GM12878 (cell line): ENCODE data around the gene COBLL1. TPM values are rescaled to one million over a fixed set of nuclear protein-coding genes. Genes with fewer than 3 reads are reported as not detected.

ENCODE experiments used
- ATAC-seq: fragments of 200-7000 bp; cut with Tn5 transposase; 3 replicates; pipeline ENCODE4 v1.9.1; 2020; ENCODE audit warnings: mild to moderate bottlenecking, moderate library complexity
- BruUV-seq: library from RNA; stranded (reverse); fragments of 400-500 nt; replicated peaks from 2 replicates; lab custom pipeline; 2021; lab: Mats Ljungman, UMichigan
- CTCF ChIA-PET: fragments of 300-600 bp; sonication (Branson Sonifier 250); formaldehyde crosslinking; extraction: SDS; loops from one replicate; lab custom pipeline; 2021; ENCODE audit warnings: inconsistent platforms; lab: Yijun Ruan, JAX
- POLR2A ChIA-PET: fragments of 350-600 bp; formaldehyde crosslinking; extraction: SDS; loops from one replicate; lab custom pipeline; 2021; ENCODE audit warnings: inconsistent platforms; lab: Charles Lee
- RAD21 ChIA-PET: fragments of 300-600 bp; sonication (Branson Sonifier 250); formaldehyde crosslinking; loops from one replicate; lab custom pipeline; 2023; ENCODE audit warnings: antibody characterized with exemption; ENCODE audit not compliant: unreplicated experiment; lab: Charles Lee
- SMC1A ChIA-PET: fragments of 300-600 bp; sonication (Branson Sonifier 250); formaldehyde crosslinking; loops from one replicate; lab custom pipeline; 2023; ENCODE audit not compliant: unreplicated experiment, uncharacterized antibody; lab: Charles Lee
- DNase-seq: peaks from one replicate; pipeline ENCODE4 v3.0.0-alpha.2; 2011; ENCODE audit warnings: low read depth, low spot score
- FAIRE-seq: peaks from 3 replicates; lab custom pipeline; 2011; peaks lifted over from hg19 to GRCh38; lab: Jason Lieb, UNC
- H2AFZ ChIP-seq: 2 replicates; pipeline ENCODE4 v1.6.0; 2011; ENCODE audit warnings: low read depth, low read length, control low read depth; ENCODE audit not compliant: control insufficient read depth
- H3K27ac ChIP-seq: 2 replicates; pipeline ENCODE4 v1.5.1; 2011; ENCODE audit warnings: control low read depth; ENCODE audit not compliant: control insufficient read depth, insufficient read depth
- H3K27me3 ChIP-seq, 2 experiments: replicated peaks in 1 of 2; 2 replicates each; pipeline versions ENCODE4 v1.6.0 to v1.6.1; 2011; ENCODE audit warnings: low read length in 1 of 2; ENCODE audit not compliant: control insufficient read depth in 2 of 2, insufficient read depth in 2 of 2
- H3K36me3 ChIP-seq, 2 experiments: 2 replicates each; pipeline ENCODE4 v1.5.1; 2011; ENCODE audit warnings: low read length in 1 of 2; ENCODE audit not compliant: control insufficient read depth in 2 of 2, insufficient read depth in 2 of 2
- H3K4me1 ChIP-seq: 2 replicates; pipeline ENCODE4 v1.6.1; 2011; ENCODE audit warnings: mild to moderate bottlenecking, low read length, moderate library complexity, mixed read lengths; ENCODE audit not compliant: control insufficient read depth, insufficient read depth
- H3K4me2 ChIP-seq: 2 replicates; pipeline ENCODE4 v1.6.0; 2011; ENCODE audit warnings: control low read depth; ENCODE audit not compliant: control insufficient read depth, insufficient read depth
- H3K4me3 ChIP-seq: fragments of 200-600 bp; sonication (generic); 2 replicates; pipeline ENCODE4 v1.5.1; 2016
- H3K79me2 ChIP-seq: 2 replicates; pipeline ENCODE4 v1.6.0; 2011; ENCODE audit warnings: low read length; ENCODE audit not compliant: control insufficient read depth, insufficient read depth
- H3K9ac ChIP-seq: 2 replicates; pipeline ENCODE4 v1.8.0; 2011; ENCODE audit warnings: low read length, control low read depth, mixed read lengths; ENCODE audit not compliant: control insufficient read depth, insufficient read depth
- H3K9me3 ChIP-seq: replicated peaks from 3 replicates; pipeline ENCODE4 v1.5.1; 2011; ENCODE audit warnings: mild to moderate bottlenecking, low read length; ENCODE audit not compliant: control insufficient read depth, insufficient read depth
- H4K20me1 ChIP-seq: 2 replicates; pipeline ENCODE4 v1.6.0; 2011; ENCODE audit not compliant: control insufficient read depth, insufficient read depth
- BCL11A ChIP-seq: IDR thresholded peaks from 2 replicates; pipeline ENCODE4 v1.6.1; 2011; ENCODE audit warnings: low read depth, low read length
- CHD2 ChIP-seq: IDR thresholded peaks from 2 replicates; pipeline ENCODE4 v1.6.1; 2011; ENCODE audit warnings: low read depth, low read length, improper control_type of control experiment, borderline replicate concordance
- CREB1 ChIP-seq: IDR thresholded peaks from 2 replicates; pipeline ENCODE4 v1.6.1; 2012; ENCODE audit warnings: low read depth, mild to moderate bottlenecking, inconsistent platforms
- EZH2 ChIP-seq: IDR thresholded peaks from 2 replicates; pipeline ENCODE4 v1.6.1; 2012; ENCODE audit warnings: low read depth, mild to moderate bottlenecking, control low read depth, inconsistent platforms, low read length, borderline replicate concordance; ENCODE audit not compliant: control insufficient read depth
- MYC ChIP-seq: IDR thresholded peaks from 2 replicates; pipeline ENCODE4 v1.6.1; 2011; ENCODE audit warnings: mild to moderate bottlenecking, low read length, moderate library complexity, inconsistent platforms; ENCODE audit not compliant: insufficient read depth, insufficient replicate concordance, insufficient read length, severe bottlenecking
- NR2C1 ChIP-seq: fragments of 450-650 bp; IDR thresholded peaks from 2 replicates; pipeline ENCODE4 v1.6.1; 2017; ENCODE audit warnings: antibody characterized with exemption, mild to moderate bottlenecking, moderate library complexity
- RBBP5 ChIP-seq: fragments of 200-600 bp; sonication (generic); conservative IDR thresholded peaks from 2 replicates; pipeline ENCODE4 v1.6.1; 2016
- SIN3A ChIP-seq: IDR thresholded peaks from 2 replicates; pipeline ENCODE4 v1.6.1; 2012; ENCODE audit warnings: low read depth, low read length, improper control_type of control experiment
- SUZ12 ChIP-seq: fragments of 200-600 bp; sonication (generic); IDR thresholded peaks from one replicate; pipeline ENCODE4 v1.6.1; 2018; ENCODE audit warnings: antibody characterized with exemption, mild to moderate bottlenecking; ENCODE audit not compliant: unreplicated experiment
- ZNF384 ChIP-seq: IDR thresholded peaks from 2 replicates; pipeline ENCODE4 v1.6.1; 2012; ENCODE audit warnings: low read depth, mild to moderate bottlenecking, low read length, improper control_type of control experiment, borderline replicate concordance
- WGBS: methylation state at CpG from one replicate; pipeline ENCODE4 v1.1.6; 2016; ENCODE audit warnings: low lambda C conversion rate; ENCODE audit not compliant: insufficient replicate concordance, insufficient coverage; ENCODE audit errors: missing lambda C conversion rate; 5-methylcytosine and 5-hydroxymethylcytosine counted together
- in situ Hi-C: fragments of 300-500 bp; cut with MboI; formaldehyde crosslinking; loops from 9 replicates; pipeline ENCODE4 v1.14.3; 2018; ENCODE audit warnings: mixed read lengths
- intact Hi-C: fragments of 100-400 bp; cut with micrococcal nuclease; formaldehyde crosslinking; loops from one replicate; pipeline ENCODE4 v1.14.2; 2022; ENCODE audit not compliant: unreplicated experiment
- polyA plus RNA-seq, 11 experiments: library from polyadenylated mRNA; depleted of rRNA in 4 of 11; unstranded in 6 of 11; stranded (reverse) in 5 of 11; fragments of >200 nt; fragmentation: Nextera tagmentation in 4 of 11; fragmentation: Illumina TruSeq in 1 of 11; extraction: Ambion mirVana in 4 of 11; extraction: Trizol in 1 of 11; gene quantifications; 1 replicate in 1 of 11; 2 replicates in 10 of 11; pipeline versions ENCODE4 v1.2.1 to v1.2.3, GENCODE V29; 2011 to 2016; ENCODE audit warnings: inconsistent platforms in 2 of 11, missing spikeins in 2 of 11, low read depth in 1 of 11
- total RNA-seq, 4 experiments: library from RNA; depleted of rRNA in 3 of 4; stranded (reverse); fragments of >200 nt in 3 of 4; fragmentation: Illumina TruSeq in 1 of 4; extraction: Trizol in 1 of 4; gene quantifications; 2 replicates each; pipeline versions ENCODE4 v1.2.1 to v1.2.3, GENCODE V29; 2013 to 2021
- TF ChIP-seq, protein P1 (sequence below): fragments of 450-650 bp; formaldehyde crosslinking; IDR thresholded peaks from 2 replicates; pipeline ENCODE4 v1.4.0; 2020; ENCODE audit warnings: mild to moderate bottlenecking, moderate library complexity
- TF ChIP-seq, protein P2 (sequence below): fragments of 450-650 bp; IDR thresholded peaks from 2 replicates; pipeline ENCODE4 v1.6.1; 2017; ENCODE audit warnings: low read depth, mild to moderate bottlenecking, moderate library complexity
- TF ChIP-seq, protein P3 (sequence below): fragments of 450-650 bp; IDR thresholded peaks from 2 replicates; pipeline ENCODE4 v1.6.1; 2016; ENCODE audit warnings: mild to moderate bottlenecking
- TF ChIP-seq, protein P4 (sequence below): IDR thresholded peaks from 2 replicates; pipeline ENCODE4 v1.6.1; 2012; ENCODE audit warnings: mild to moderate bottlenecking, low read depth, low read length

Gene COBLL1
- total and polyA plus RNA-seq, 10 of the 15 experiments (the other 5 are each of a cell fraction or from before 2014, with no cell fraction given): 0.46 TPM; not detected in 9

DNA sequence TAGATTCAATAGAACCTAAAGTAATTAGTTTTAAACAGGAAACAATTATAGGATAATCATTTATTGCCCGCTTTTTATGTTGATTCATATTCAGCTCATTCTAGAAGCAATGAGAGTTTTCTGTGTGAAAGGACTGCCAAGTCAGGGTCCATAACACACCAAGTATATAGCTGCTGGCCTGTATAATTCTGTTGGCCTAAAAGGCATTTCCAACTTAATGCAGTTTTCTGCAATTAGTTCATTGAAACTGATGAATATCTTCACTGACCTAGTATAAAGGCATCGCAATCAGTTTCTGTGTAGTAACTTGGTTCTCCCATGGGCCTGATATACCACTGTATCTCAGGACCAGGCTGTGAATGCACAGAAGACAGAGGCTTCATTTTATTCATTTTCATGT, 151.3 kb downstream of the COBLL1 start:
- ChIA-PET RAD21 (no interaction called here), SMC1A (interaction anchor here (0.6 kb wide), 1 partner anchor 24 kb away, joined by 3 read pairs; no protein-coding TSS in a partner anchor), POLR2A (no interaction called here), CTCF (no interaction called here)
- Histone ChIP-seq H3K27ac (no peak overlapping the region), H4K20me1 (no peaks in the 10 kb centered on the region), H3K9me3 (no peaks in the 10 kb centered on the region), H2AFZ (no peak overlapping the region), H3K36me3 (no peaks in the 10 kb centered on the region), H3K9ac (no peak overlapping the region), H3K4me2 (no peak overlapping the region), H3K4me1 (no peaks in the 10 kb centered on the region), H3K4me3 (no peak overlapping the region), H3K27me3 (no peaks in the 10 kb centered on the region), H3K79me2 (no peaks in the 10 kb centered on the region)
- ATAC-seq (no peak), DNase-seq (no peak), FAIRE-seq (no peak)
- in situ Hi-C loops (no loop called here), intact Hi-C loops (no loop called here)
- no TSS peak for BruUV-seq
- 97% methylated on average over 2 of the region's 2 CpGs for WGBS
- no peak for TF ChIP-seq NR2C1
- no peak for TF ChIP-seq ZNF384
- TF ChIP-seq, protein P1, sequence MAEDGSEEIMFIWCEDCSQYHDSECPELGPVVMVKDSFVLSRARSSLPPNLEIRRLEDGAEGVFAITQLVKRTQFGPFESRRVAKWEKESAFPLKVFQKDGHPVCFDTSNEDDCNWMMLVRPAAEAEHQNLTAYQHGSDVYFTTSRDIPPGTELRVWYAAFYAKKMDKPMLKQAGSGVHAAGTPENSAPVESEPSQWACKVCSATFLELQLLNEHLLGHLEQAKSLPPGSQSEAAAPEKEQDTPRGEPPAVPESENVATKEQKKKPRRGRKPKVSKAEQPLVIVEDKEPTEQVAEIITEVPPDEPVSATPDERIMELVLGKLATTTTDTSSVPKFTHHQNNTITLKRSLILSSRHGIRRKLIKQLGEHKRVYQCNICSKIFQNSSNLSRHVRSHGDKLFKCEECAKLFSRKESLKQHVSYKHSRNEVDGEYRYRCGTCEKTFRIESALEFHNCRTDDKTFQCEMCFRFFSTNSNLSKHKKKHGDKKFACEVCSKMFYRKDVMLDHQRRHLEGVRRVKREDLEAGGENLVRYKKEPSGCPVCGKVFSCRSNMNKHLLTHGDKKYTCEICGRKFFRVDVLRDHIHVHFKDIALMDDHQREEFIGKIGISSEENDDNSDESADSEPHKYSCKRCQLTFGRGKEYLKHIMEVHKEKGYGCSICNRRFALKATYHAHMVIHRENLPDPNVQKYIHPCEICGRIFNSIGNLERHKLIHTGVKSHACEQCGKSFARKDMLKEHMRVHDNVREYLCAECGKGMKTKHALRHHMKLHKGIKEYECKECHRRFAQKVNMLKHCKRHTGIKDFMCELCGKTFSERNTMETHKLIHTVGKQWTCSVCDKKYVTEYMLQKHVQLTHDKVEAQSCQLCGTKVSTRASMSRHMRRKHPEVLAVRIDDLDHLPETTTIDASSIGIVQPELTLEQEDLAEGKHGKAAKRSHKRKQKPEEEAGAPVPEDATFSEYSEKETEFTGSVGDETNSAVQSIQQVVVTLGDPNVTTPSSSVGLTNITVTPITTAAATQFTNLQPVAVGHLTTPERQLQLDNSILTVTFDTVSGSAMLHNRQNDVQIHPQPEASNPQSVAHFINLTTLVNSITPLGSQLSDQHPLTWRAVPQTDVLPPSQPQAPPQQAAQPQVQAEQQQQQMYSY (CRISPR knock-in tag): no peak
- no peak for TF ChIP-seq MYC
- TF ChIP-seq CREB1: no peak
- TF ChIP-seq RBBP5: no peak
- TF ChIP-seq, protein P2, sequence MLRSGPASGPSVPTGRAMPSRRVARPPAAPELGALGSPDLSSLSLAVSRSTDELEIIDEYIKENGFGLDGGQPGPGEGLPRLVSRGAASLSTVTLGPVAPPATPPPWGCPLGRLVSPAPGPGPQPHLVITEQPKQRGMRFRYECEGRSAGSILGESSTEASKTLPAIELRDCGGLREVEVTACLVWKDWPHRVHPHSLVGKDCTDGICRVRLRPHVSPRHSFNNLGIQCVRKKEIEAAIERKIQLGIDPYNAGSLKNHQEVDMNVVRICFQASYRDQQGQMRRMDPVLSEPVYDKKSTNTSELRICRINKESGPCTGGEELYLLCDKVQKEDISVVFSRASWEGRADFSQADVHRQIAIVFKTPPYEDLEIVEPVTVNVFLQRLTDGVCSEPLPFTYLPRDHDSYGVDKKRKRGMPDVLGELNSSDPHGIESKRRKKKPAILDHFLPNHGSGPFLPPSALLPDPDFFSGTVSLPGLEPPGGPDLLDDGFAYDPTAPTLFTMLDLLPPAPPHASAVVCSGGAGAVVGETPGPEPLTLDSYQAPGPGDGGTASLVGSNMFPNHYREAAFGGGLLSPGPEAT: no peak
- TF ChIP-seq, protein P3, sequence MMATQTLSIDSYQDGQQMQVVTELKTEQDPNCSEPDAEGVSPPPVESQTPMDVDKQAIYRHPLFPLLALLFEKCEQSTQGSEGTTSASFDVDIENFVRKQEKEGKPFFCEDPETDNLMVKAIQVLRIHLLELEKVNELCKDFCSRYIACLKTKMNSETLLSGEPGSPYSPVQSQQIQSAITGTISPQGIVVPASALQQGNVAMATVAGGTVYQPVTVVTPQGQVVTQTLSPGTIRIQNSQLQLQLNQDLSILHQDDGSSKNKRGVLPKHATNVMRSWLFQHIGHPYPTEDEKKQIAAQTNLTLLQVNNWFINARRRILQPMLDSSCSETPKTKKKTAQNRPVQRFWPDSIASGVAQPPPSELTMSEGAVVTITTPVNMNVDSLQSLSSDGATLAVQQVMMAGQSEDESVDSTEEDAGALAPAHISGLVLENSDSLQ: no peak
- TF ChIP-seq BCL11A: no peak
- no peak for TF ChIP-seq SUZ12
- no peak for TF ChIP-seq CHD2
- TF ChIP-seq EZH2: no peak
- TF ChIP-seq SIN3A: no peak
- TF ChIP-seq, protein P4, sequence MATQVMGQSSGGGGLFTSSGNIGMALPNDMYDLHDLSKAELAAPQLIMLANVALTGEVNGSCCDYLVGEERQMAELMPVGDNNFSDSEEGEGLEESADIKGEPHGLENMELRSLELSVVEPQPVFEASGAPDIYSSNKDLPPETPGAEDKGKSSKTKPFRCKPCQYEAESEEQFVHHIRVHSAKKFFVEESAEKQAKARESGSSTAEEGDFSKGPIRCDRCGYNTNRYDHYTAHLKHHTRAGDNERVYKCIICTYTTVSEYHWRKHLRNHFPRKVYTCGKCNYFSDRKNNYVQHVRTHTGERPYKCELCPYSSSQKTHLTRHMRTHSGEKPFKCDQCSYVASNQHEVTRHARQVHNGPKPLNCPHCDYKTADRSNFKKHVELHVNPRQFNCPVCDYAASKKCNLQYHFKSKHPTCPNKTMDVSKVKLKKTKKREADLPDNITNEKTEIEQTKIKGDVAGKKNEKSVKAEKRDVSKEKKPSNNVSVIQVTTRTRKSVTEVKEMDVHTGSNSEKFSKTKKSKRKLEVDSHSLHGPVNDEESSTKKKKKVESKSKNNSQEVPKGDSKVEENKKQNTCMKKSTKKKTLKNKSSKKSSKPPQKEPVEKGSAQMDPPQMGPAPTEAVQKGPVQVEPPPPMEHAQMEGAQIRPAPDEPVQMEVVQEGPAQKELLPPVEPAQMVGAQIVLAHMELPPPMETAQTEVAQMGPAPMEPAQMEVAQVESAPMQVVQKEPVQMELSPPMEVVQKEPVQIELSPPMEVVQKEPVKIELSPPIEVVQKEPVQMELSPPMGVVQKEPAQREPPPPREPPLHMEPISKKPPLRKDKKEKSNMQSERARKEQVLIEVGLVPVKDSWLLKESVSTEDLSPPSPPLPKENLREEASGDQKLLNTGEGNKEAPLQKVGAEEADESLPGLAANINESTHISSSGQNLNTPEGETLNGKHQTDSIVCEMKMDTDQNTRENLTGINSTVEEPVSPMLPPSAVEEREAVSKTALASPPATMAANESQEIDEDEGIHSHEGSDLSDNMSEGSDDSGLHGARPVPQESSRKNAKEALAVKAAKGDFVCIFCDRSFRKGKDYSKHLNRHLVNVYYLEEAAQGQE: no peak
